Uterus (tissue), 2 donors: ENCODE results near the gene PACC1.

Source experiments
- CTCF ChIP-seq, 4 experiments: fragments of 200-600 bp in 2 of 4; fragments of 450-650 bp in 2 of 4; sonication (generic) in 2 of 4; IDR thresholded peaks; one replicate each; pipeline ENCODE4 v1.5.1; 2016 to 2019; ENCODE audit warnings: antibody characterized with exemption in 4 of 4, mild to moderate bottlenecking in 2 of 4, moderate library complexity in 1 of 4
- POLR2A ChIP-seq, 2 donors: fragments of 450-650 bp; IDR thresholded peaks; one replicate each; pipeline ENCODE4 v1.6.1; 2016; ENCODE audit warnings: antibody characterized with exemption in 2 of 2, mild to moderate bottlenecking in 1 of 2, moderate library complexity in 1 of 2

- TF ChIP-seq POLR2A (IDR thresholded peaks at IDR 0.05) (no peak), CTCF (IDR thresholded peaks at IDR 0.05) (no peak)
These were observed 38.7 kb downstream of the PACC1 start for GRCh38 chr1:212375986-212376385.
